ENCODE measurements around the gene MMP15.
A peak's percentile ranks its signal among the peaks of the same experiment; 100 is the strongest.

Gene MMP15

DNA sequence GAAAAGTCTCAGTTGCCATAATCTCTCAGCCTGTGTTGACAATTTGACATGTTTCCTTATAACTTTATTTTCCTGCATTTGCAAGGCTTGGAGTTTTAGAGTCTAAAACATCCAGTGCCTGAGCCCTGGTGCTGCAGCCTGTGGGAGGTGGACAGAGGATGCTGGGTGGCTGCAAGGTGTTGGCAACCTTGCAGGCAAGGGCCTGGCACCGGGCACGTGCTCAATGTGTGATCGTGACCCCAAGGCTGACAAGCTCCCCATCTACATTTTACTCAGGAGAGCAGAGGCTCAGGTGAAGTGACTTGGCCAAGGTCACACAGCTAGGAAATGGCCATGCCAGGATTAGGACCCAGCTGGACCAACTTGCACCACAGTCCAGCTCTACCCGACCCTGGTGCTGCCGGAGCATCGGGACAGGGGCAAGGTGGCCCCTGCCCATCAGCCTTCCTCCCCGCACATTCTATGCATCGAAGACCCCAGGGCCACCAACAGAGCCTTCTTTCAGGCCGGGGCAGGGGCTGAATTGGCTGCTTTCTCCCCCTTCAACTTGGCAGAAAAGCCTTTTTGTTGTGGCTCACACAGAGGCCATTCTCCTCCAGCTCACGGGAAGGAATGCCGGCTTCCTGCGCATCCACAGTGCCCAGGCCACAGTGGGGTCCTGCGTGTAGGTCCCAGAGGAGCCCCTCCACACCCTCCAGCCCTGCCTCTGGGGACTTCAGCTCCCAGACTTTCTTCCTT lies 23.1 kb downstream of the MMP15 start:
- H3K4me3 ChIP-seq (ENCODE audit: severe bottlenecking) = no peak overlapping the region
- no peaks in the 10 kb centered on the region for H3K9me3 ChIP-seq (ENCODE audit: severe bottlenecking)
- no peaks in the 10 kb centered on the region for H3K4me1 ChIP-seq (ENCODE audit: insufficient read depth, poor library complexity, severe bottlenecking)
- H3K36me3 ChIP-seq (ENCODE audit: low read depth) = no peaks in the 10 kb centered on the region
- no peak for ATAC-seq (ENCODE audit: low read depth)
- DNase-seq (ENCODE audit: low spot score) = no peak
- no peak overlapping the region for H3K27ac ChIP-seq (ENCODE audit: poor library complexity, severe bottlenecking)
- H3K27me3 ChIP-seq (ENCODE audit: insufficient read depth, poor library complexity, severe bottlenecking) = no peaks in the 10 kb centered on the region
- TF ChIP-seq, protein P1, sequence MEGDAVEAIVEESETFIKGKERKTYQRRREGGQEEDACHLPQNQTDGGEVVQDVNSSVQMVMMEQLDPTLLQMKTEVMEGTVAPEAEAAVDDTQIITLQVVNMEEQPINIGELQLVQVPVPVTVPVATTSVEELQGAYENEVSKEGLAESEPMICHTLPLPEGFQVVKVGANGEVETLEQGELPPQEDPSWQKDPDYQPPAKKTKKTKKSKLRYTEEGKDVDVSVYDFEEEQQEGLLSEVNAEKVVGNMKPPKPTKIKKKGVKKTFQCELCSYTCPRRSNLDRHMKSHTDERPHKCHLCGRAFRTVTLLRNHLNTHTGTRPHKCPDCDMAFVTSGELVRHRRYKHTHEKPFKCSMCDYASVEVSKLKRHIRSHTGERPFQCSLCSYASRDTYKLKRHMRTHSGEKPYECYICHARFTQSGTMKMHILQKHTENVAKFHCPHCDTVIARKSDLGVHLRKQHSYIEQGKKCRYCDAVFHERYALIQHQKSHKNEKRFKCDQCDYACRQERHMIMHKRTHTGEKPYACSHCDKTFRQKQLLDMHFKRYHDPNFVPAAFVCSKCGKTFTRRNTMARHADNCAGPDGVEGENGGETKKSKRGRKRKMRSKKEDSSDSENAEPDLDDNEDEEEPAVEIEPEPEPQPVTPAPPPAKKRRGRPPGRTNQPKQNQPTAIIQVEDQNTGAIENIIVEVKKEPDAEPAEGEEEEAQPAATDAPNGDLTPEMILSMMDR (IDR thresholded peaks at IDR 0.05; ENCODE audit: poor library complexity, severe bottlenecking) = no peak

GRCh38 chr16:58049232-58050185 lies 24.0 kb downstream of the MMP15 start:
- ATAC-seq (ENCODE audit: low read depth) (no peak), DNase-seq (ENCODE audit: low spot score) (no peak)
- Histone ChIP-seq H3K4me1 (ENCODE audit: insufficient read depth, poor library complexity, severe bottlenecking) (no peaks in the 10 kb centered on the region), H3K36me3 (ENCODE audit: low read depth) (no peaks in the 10 kb centered on the region), H3K27ac (ENCODE audit: poor library complexity, severe bottlenecking) (no peak overlapping the region), H3K9me3 (ENCODE audit: severe bottlenecking) (no peaks in the 10 kb centered on the region), H3K4me3 (ENCODE audit: severe bottlenecking) (no peak overlapping the region), H3K27me3 (ENCODE audit: insufficient read depth, poor library complexity, severe bottlenecking) (no peaks in the 10 kb centered on the region)
- TF ChIP-seq, protein P1 (IDR thresholded peaks at IDR 0.05; ENCODE audit: poor library complexity, severe bottlenecking) = no peak

GRCh38 chr16:58051296-58051695 lies 25.7 kb downstream of the MMP15 start:
- DNase-seq (ENCODE audit: low spot score) = no peak
- TF ChIP-seq, protein P1 (IDR thresholded peaks at IDR 0.05; ENCODE audit: poor library complexity, severe bottlenecking) = no peak
- ATAC-seq (ENCODE audit: low read depth) = no peak
- Histone ChIP-seq H3K36me3 (ENCODE audit: low read depth) (no peaks in the 10 kb centered on the region), H3K4me3 (ENCODE audit: severe bottlenecking) (no peak overlapping the region), H3K9me3 (ENCODE audit: severe bottlenecking) (no peaks in the 10 kb centered on the region), H3K4me1 (ENCODE audit: insufficient read depth, poor library complexity, severe bottlenecking) (no peaks in the 10 kb centered on the region), H3K27me3 (ENCODE audit: insufficient read depth, poor library complexity, severe bottlenecking) (no peaks in the 10 kb centered on the region), H3K27ac (ENCODE audit: poor library complexity, severe bottlenecking) (no peak overlapping the region)

DNA sequence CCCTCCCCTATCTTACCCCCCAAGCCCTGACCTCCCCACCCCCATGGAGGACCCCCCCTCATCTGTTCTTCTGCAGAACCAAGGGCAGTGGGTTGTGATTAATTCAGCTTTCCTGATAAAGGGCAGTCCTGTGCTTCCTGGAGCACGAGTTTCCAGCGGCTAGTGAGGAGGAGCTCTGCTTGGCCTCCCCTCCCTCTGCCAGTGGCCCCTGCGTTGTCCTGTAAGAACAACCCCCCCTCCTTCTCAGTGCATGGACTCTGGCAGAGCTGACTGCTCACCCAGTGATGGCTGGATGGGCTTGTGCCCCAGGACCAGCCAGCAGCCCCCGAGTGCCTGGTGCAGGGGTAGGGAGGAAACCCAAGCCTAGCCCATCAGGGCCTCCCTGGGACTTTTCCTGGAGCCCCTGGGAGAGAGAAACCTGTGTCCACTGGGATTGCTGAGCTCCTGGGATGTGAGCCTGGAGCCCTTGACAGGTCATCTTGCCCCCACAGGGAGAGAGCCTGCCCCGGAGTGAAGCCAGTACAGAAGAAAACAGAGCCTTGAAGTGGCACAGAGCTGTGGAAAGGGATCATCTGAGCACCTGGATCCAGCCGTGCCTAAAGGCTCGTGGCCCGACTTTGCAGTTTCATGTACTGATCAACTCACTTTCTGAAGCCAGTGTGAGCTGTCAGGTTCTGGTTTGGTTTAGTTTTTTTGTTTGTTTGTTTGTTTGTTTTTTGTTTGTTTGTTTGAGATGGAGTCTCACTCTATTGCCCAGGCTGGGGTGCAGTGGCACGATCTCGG lies 26.5 kb downstream of the MMP15 start:
- no peak overlapping the region for H3K4me3 ChIP-seq (ENCODE audit: severe bottlenecking)
- H3K36me3 ChIP-seq (ENCODE audit: low read depth) = no peaks in the 10 kb centered on the region
- no peaks in the 10 kb centered on the region for H3K9me3 ChIP-seq (ENCODE audit: severe bottlenecking)
- no peaks in the 10 kb centered on the region for H3K4me1 ChIP-seq (ENCODE audit: insufficient read depth, poor library complexity, severe bottlenecking)
- no peak overlapping the region for H3K27ac ChIP-seq (ENCODE audit: poor library complexity, severe bottlenecking)
- no peak for DNase-seq (ENCODE audit: low spot score)
- TF ChIP-seq, protein P1 (IDR thresholded peaks at IDR 0.05; ENCODE audit: poor library complexity, severe bottlenecking) = no peak
- ATAC-seq (ENCODE audit: low read depth) = 0 out of 3 replicates have a peak, but pooled peaks have one; percentile 16
- H3K27me3 ChIP-seq (ENCODE audit: insufficient read depth, poor library complexity, severe bottlenecking) = no peaks in the 10 kb centered on the region

Data from RWPE2 (cell line).